Heart right ventricle (tissue), 16 donors: Measurements from ENCODE around the gene SLAMF7. TPM values are rescaled to one million over a fixed set of nuclear protein-coding genes. Genes with fewer than 3 reads are reported as not detected.
A peak's percentile ranks its signal among the peaks of the same experiment; 100 is the strongest.

ENCODE experiments used
- ATAC-seq, 8 donors: fragments of 200-7000 bp; cut with Tn5 transposase; one replicate each; pipeline ENCODE4 v1.9.1; 2020; ENCODE audit warnings: mild to moderate bottlenecking in 8 of 8, moderate library complexity in 8 of 8, moderate number of reproducible peaks in 1 of 8
- DNase-seq, 2 donors: peaks; one replicate each; pipeline ENCODE4 v3.0.0-alpha.2; 2020
- H3K27ac ChIP-seq, 10 donors: fragments of 200-600 bp; sonication (generic) in 2 of 10; one replicate each; pipeline versions ENCODE4 v1.5.0 to v1.8.0; 2020 to 2022; ENCODE audit warnings: mild to moderate bottlenecking in 3 of 10
- H3K27me3 ChIP-seq, 7 donors: fragments of 200-600 bp; one replicate each; pipeline ENCODE4 v1.8.0; 2021 to 2022; ENCODE audit warnings: mild to moderate bottlenecking in 2 of 7
- H3K36me3 ChIP-seq, 9 donors: fragments of 200-600 bp; sonication (generic) in 1 of 9; one replicate each; pipeline versions ENCODE4 v1.5.0 to v1.8.0; 2020 to 2022; ENCODE audit warnings: mild to moderate bottlenecking in 2 of 9
- H3K4me1 ChIP-seq, 9 donors: fragments of 200-600 bp; sonication (generic) in 1 of 9; one replicate each; pipeline versions ENCODE4 v1.5.0 to v1.8.0; 2020 to 2022; ENCODE audit warnings: mild to moderate bottlenecking in 4 of 9
- H3K4me3 ChIP-seq, 10 donors: fragments of 200-600 bp; sonication (generic) in 2 of 10; one replicate each; pipeline versions ENCODE4 v1.5.0 to v1.8.0; 2020 to 2022; ENCODE audit warnings: mild to moderate bottlenecking in 7 of 10, moderate library complexity in 2 of 10
- H3K9me3 ChIP-seq, 11 donors: fragments of 200-600 bp in 10 of 11; sonication (generic) in 2 of 11; one replicate each; pipeline versions ENCODE4 v1.5.0 to v1.8.0; 2013 to 2022; ENCODE audit warnings: mild to moderate bottlenecking in 2 of 11, control low read depth in 1 of 11, moderate library complexity in 1 of 11
- CTCF ChIP-seq, 9 donors: fragments of 200-600 bp; sonication (generic) in 2 of 9; IDR thresholded peaks; one replicate each; pipeline versions ENCODE4 v1.5.0 to v1.8.0; 2021 to 2022; ENCODE audit warnings: antibody characterized with exemption in 9 of 9, mild to moderate bottlenecking in 5 of 9, moderate library complexity in 1 of 9
- WGBS, 2 donors: extraction: QIAGEN DNeasy Blood & Tissue Kit; methylation state at CpG; one replicate each; pipeline ENCODE4 v1.1.7; 2013; ENCODE audit warnings: inconsistent platforms in 1 of 2; 5-methylcytosine and 5-hydroxymethylcytosine counted together
- intact Hi-C, 10 donors: fragments of 100-400 bp; cut with DNase I; formaldehyde crosslinking; loops; one replicate each; pipeline versions ENCODE4 v1.11.1 to v1.14.2; 2022
- polyA plus RNA-seq, 2 donors: library from polyadenylated mRNA; stranded (reverse); fragments of 200-250 nt; gene quantifications; one replicate each; pipeline ENCODE4 v1.2.3, GENCODE V29; 2013
- total RNA-seq, 10 donors: library from RNA; stranded (reverse); fragmentation: NEBNext Ultra II Directional in 3 of 10; extraction: Animal tissue kit (Norgen Biotek cat#: 25700) in 3 of 10; gene quantifications; one replicate each; pipeline versions ENCODE4 v1.2.1 to v1.2.4, GENCODE V29; 2021 to 2023
- donor health status: Arrhythmogenic right ventricular cardiomyopathy.
- donor health status: ischemic (EF 13 %, LVEDD 7.1; RV severe dilation, severe dysfunction).
- donor health status: healthy with polysubstance abuse.
- donor health status: DM: no; HTN: yes; CAD: no.
- donor health status: DM: no; HTN: no; CAD: no.
- donor health status: ischemic (EF 25% LVEDD 6.9; RV normal size, moderate dysfunction).
- donor health status: ischemic (EF 25% LVEDD 5.7; RV mildly dilated, moderate dysfunction).
- donor health status: healthy.
- donor health status: DM: yes; HTN: yes; CAD: no.
- donor health status: Ischemic cardiomyopathy.
- donor health status: ischemic (EF 35%, LVEDD 5.7; RV mildly dilated, moderate dysfunction).
- donor health status: nonischemic (EF 11% LVEDD 7.7; RV severe dilation, severe dysfunction).
- donor health status: DM: yes; HTN: yes; CAD: no.
- donor health status: PGD.
- donor health status: ischemic (EF 29% LVEDD 5.4; RV normal size, mild dysfunction).
- donor health status: nonischemic (EF 23%, LVEDD 6.1; RV moderate dilation, normal function).

The SLAMF7 gene
- total and polyA plus RNA-seq, 12 donors = 0.11 to 19.4 (median 0.28) TPM

- WGBS, 2 donors = 89% methylated on average over 11 of the region's 11 CpGs
- no peak for ATAC-seq
- H3K4me1 ChIP-seq = no peaks in the 10 kb centered on the region
- H3K27me3 ChIP-seq = no peaks in the 10 kb centered on the region
- intact Hi-C loops = no loop called here
- H3K4me3 ChIP-seq = no peak overlapping the region
- no peaks in the 10 kb centered on the region for H3K36me3 ChIP-seq
- TF ChIP-seq CTCF (IDR thresholded peaks at IDR 0.05) = no peak
- H3K27ac ChIP-seq = no peak overlapping the region
- peaks cover 0 to 2% (median 0%) of the 10 kb centered on the region in 11 donors for H3K9me3 ChIP-seq
- no peak for DNase-seq
Measured at GRCh38 chr1:160789051-160789701, 50.1 kb downstream of the SLAMF7 start.

- ATAC-seq (no peak), DNase-seq (no peak)
- no peak for TF ChIP-seq CTCF (IDR thresholded peaks at IDR 0.05)
- H3K27me3 ChIP-seq = peaks cover 0 to 2% (median 0%) of the 10 kb centered on the region in 7 donors
- H3K4me3 ChIP-seq = no peak overlapping the region
- H3K4me1 ChIP-seq = no peaks in the 10 kb centered on the region
- 86 to 90% methylated on average over 13 of the region's 13 CpGs for WGBS, 2 donors
- H3K36me3 ChIP-seq = no peaks in the 10 kb centered on the region
- peaks cover 0 to 4% (median 0%) of the 10 kb centered on the region in 11 donors for H3K9me3 ChIP-seq
- H3K27ac ChIP-seq = peak overlapping the region in 1 of 10 donors; percentile 62
- intact Hi-C loops = no loop called here
Measured at GRCh38 chr1:160789702-160790611, 50.9 kb downstream of the SLAMF7 start.

GRCh38 chr1:160794376-160794775, 55.3 kb downstream of the SLAMF7 start:
- H3K9me3 ChIP-seq = peaks cover 0 to 4% (median 0%) of the 10 kb centered on the region in 11 donors
- WGBS, 2 donors = 34 to 37% methylated on average over 3 of the region's 3 CpGs
- H3K36me3 ChIP-seq = no peaks in the 10 kb centered on the region
- H3K4me1 ChIP-seq = no peaks in the 10 kb centered on the region
- ATAC-seq = no peak
- TF ChIP-seq CTCF (IDR thresholded peaks at IDR 0.05) = no peak
- DNase-seq = no peak
- peaks cover 0 to 8% (median 0%) of the 10 kb centered on the region in 7 donors for H3K27me3 ChIP-seq
- no peak overlapping the region for H3K27ac ChIP-seq
- intact Hi-C loops = no loop called here
- no peak overlapping the region for H3K4me3 ChIP-seq

GRCh38 chr1:160795951-160796383, 56.9 kb downstream of the SLAMF7 start, which contains the start of gene LY9:
Gene LY9 (plus strand): TSS chr1:160796174. CDS start chr1:160796188, 14 bp downstream.
- peak in 3 of 8 donors; percentile 33 to 61 (median 51) for ATAC-seq
- no peak for TF ChIP-seq CTCF (IDR thresholded peaks at IDR 0.05)
- intact Hi-C loops = no loop called here
- peak within 1 kb of the TSS in 1 of 10 donors; percentile 67 for H3K27ac ChIP-seq
- H3K4me1 ChIP-seq = peaks cover 0 to 6% (median 0%) of the 10 kb centered on the region in 9 donors
- no peaks in the 10 kb centered on the region for H3K36me3 ChIP-seq
- no peak for DNase-seq
- H3K9me3 ChIP-seq = peaks cover 0 to 4% (median 0%) of the 10 kb centered on the region in 11 donors
- WGBS, 2 donors = 85 to 91% methylated on average over 4 of the region's 4 CpGs
- peaks cover 0 to 8% (median 0%) of the 10 kb centered on the region in 7 donors for H3K27me3 ChIP-seq
- peak within 1 kb of the TSS in 1 of 10 donors; percentile 43 for H3K4me3 ChIP-seq
